Measurements from ENCODE around the gene ENTPD1.
"Not testable (repeated sequence)": the region's sequence is repeated elsewhere in the genome, so short reads cannot be mapped to it uniquely, and the experiment has no call there.

ENTPD1 gene

DNA sequence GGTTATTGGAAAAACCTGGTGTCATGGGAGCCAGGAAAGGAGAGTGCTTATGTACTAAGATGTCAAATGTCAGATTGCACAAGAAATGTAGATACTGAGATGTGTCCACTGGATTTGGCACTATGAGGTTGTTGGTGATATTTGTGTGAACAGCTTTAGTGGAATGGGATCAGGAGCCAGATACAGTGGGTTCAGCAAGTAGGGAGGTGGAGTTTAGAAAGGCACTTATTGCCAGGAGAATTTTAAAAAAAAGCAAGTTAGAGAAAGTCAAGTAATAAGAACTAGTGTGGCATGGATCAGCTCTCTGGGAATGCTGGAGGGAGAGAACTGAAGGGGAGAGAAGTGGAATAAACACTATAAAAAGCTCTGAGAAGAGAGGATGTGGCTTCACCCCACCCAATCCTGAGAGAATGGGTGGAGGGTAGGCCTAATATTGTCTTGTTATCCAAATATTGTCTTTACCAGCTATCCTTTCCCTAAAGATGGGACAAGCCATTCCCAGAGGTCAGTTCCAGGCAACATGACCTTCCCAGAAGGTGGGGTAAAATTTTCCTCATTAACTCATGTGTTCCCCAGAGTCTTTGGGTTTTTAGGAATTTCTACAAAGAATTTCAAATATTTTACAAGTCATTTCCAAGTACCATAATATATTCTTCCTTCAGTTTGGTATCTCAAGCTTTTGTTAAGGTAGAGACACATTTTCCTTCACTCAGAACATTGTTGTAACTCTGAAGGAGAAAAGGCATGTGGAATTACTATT lies 42.3 kb downstream of the ENTPD1 start:
- DNase-seq = no peak

DNA sequence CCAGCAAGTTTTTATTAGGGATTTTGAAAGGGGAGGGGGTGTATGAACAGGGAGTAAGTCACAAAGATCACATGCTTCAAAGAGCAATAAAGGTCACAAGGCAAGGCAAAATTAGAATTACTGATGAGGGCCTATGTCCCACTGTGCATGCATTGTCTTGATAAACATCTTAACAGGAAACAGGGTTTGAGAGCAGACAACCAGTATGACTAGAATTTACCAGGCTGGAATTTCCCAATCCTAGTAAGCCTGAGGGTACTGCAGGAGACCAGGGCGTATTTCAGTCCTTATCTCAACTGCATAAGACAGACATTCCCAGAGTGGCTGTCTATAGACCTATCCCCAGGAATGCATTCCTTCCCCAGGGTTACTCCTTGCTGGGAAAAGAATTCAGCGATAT lies 44.3 kb downstream of the ENTPD1 start:
- DNase-seq = not testable (repeated sequence)

DNA sequence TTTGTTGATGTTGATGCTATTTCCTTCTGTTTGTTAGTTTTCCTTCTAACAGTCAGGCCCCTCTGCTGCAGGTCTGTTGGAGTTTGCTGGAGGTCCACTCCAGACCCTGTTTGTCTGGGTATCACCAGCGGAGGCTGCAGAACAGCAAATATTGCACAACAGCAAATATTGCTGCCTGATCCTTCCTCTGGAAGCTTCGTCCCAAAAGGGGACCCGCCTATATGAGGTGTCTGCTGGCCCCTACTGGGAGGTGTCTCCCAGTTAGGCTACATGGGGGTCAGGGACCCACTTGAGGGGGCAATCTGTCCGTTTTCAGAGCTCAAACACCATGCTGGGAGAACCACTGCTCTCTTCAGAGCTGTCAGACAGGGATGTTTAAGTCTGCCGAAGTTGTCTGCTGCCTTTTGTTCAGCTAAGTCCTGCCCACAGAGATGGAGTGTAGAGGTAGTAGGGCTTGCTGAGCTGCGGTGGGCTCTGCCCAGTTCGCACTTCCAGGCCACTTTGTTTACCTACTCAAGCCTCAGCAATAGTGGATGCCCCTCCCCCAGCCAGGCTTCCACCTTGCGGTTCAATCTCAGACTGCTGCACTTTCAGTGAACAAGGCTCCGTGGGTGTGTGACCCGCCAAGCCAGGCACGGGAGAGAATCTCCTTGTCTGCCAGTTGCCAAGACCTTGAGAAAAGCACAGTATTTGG lies 50.9 kb downstream of the ENTPD1 start:
- DNase-seq = not testable (repeated sequence)

DNA sequence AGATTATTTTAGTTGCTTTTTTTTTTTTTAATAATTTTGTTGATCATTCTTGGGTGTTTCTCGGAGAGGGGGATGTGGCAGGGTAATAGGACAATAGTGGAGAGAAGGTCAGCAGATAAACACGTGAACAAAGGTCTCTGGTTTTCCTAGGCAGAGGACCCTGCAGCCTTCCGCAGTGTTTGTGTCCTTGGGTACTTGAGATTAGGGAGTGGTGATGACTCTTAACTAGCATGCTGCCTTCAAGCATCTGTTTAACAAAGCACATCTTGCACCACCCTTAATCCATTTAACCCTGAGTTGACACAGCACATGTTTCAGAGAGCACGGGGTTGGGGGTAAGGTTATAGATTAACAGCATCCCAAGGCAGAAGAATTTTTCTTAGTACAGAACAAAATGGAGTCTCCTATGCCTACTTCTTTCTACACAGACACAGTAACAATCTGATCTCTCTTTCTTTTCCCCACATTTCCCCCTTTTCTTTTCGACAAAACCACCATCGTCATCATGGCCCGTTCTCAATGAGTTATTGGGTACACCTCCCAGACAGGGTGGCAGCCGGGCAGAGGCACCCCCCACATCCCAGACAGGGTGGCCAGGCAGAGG lies 52.8 kb downstream of the ENTPD1 start:
- DNase-seq = not testable (repeated sequence)

DNA sequence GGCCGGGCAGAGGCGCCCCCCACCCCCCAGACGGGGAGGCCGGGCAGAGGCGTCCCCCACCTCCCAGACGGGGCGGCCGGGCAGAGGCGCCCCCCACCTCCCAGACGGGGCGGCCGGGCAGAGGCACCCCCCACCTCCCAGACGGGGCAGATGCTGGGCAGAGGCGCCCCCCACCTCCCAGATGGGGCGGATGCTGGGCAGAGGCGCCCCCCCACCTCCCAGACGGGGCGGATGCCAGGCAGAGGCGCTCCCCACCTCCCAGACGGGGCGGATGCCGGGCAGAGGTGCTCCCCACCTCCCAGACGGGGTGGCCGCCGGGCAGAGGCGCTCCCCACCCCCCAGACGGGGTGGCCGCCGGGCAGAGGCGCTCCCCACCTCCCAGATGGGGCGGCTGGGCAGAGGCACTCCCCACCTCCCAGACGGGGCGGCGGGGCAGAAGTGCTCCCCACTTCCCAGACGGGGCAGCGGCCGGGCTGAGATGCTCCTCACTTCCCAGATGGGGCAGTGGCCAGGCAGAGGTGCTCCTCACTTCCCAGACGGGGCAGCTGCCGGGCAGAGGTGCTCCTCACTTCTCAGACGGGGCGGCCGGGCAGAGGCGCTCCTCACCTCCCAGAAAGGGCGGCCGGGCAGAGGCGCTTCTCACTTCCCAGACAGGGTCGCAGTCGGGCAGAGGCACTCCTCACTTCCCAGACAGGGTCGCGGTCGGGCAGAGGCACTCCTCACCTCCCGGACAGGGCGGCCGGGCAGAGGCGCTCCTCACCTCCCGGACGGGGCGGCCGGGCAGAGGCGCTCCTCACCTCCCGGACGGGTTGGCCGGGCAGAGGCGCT lies 53.6 kb downstream of the ENTPD1 start:
- no peak for DNase-seq

DNA sequence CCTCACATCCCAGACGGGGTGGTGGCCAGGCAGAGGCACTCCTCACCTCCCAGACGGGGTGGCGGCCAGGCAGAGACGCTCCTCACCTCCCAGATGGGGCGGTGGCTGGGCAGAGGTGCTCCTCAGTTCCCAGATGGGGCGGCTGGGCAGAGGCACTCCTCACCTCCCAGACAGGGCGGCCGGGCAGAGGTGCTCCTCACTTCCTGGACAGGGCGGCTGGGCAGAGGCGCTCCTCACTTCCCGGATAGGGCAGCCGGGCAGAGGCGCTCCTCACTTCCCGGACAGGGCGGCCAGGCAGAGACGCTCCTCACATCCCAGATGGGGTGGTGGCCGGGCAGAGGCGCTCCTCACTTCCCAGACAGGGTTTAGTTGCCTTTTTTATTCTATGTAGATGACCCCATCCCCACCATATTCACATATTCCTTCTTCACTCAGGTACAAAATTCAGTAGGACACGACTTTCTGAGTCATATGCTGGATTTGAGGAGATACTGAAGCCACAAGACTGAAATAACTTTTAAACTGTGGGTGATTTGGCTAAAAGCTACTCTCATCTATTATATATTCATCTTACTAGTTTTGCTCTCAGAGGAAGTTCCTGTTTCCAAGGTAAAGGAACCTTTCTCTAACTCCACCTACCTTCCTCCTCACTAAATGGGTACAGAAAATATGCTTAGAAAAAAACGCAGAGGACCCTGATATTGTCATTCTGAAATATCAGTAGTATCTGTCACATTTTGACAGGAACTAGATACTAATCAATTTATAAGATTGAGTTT lies 54.4 kb downstream of the ENTPD1 start:
- DNase-seq = no peak

DNA sequence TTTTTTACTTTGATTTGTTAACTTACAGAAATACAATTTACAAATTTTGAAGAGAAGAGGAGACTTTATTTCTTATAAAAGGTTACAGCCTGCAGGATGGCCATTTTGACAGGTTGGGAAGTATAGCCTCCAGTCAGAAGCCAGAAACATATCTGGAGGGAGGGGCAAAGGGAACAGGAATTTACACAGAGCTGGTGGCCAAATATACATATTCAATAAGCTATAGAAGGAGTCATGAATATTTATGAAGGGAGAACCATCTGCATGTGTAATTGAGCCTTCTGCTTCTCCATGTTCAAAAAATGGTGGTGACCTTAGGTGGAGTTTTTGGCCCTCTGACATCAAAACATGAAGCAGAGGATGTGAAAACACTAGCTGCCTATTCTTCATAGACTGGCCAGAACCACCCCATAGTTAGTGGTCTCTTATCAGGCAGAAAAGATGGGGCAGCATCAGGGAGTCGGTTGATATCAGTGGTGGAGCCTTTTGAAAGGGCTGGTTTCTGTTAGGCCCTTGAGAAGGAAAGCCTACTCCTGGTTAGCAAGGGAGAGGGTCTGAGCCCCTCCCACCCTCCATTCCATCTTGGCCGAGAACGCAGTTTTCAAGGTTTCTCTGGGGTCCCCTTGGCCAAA lies 57.2 kb downstream of the ENTPD1 start:
- no peak for DNase-seq

DNA sequence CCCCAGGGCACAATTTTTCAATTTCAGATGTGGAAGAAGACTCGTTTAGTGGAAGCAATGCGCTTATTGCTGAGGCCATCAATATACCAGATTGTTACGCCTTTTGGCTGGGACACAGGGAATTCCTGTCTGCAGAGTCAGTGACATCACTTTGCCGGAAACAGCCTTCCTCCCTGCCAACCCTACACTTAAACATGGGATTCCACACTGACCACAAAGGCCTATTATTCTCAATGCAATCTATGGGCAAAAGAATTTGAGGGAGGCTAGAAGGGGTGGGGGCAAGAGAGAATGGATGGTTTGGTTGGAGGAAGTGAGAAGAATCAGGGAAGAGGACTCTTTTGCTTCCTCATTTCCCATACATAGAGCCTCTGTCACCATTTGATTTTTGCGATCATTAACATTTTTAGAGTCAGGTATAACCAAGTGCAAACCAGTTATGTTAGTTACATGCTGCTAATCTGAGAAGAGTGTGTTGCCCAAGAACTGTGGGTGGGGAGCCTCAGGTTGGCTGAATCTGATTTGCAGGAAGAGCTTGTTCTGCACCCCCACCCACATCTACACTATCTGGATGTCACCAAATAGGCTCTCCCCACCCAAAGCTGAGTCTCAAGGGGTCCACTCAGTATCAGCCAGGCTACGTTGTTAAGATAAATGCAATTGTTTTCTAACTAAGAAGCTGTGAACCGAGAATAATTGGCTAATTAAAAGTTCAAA lies 58.2 kb downstream of the ENTPD1 start:
- no peak for DNase-seq

DNA sequence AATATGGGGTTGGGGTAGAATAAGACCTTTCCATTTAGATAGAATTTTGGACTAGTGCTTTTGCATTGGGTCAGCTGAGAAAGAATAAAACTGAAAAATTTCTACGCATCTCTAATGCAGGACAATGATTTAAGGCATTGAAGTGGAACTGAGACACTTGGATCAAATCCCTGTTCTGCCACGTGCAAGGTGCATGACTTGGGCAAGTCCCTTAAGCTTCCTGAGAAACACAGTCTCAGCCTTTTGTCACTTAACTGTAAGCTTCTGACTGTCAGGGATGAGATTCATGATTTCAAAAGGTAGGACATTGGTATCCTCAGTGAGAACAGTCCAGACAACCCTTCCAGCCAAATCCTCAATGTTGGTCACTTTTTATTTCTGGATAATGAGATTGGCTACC lies 59.2 kb downstream of the ENTPD1 start:
- no peak for DNase-seq

DNA sequence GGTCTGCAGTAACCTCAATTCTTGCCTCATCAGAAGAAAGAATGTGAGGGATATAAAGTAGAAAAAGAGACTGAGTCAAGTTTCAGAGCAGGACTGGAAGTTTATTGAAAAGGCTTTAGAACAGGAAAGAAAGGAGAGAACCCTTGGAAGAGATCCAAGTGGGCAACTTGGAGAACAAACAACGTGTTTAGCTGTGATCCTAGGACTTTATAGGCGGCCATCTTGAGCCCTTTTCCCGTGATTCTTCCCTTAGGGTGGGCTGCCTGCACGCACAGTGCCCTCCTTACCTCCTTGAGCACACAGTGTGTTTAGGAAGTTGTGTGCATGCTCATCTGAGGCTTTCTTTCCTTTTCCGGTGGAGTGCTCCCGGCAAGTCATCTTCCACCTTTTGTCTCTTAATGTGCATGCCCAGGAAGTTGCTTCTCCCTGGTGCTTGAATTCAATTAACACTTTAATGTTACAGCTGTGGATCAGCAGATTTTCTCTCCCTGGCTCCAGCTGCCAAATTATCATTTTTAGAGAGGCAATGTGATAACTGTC lies 59.8 kb downstream of the ENTPD1 start:
- no peak for DNase-seq

DNA sequence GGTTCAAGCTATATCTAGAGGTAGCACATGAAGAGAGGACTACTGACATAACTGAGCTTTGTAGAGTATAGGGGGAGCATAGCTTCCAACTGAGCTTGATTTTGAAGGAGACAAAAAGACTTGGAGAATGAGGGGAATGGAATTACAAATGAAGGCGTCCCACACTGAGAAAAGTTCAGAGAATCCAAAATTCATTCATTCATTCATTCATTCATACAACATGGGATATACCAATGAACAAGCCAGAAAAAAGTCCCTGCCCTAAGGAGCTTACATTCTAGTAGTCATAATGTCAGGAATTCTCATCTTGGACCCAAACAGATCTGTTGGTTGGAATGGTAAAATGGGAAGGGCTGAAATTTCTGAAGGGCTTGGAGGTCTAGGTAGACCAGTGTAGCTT lies 62.0 kb downstream of the ENTPD1 start:
- DNase-seq = no peak

DNA sequence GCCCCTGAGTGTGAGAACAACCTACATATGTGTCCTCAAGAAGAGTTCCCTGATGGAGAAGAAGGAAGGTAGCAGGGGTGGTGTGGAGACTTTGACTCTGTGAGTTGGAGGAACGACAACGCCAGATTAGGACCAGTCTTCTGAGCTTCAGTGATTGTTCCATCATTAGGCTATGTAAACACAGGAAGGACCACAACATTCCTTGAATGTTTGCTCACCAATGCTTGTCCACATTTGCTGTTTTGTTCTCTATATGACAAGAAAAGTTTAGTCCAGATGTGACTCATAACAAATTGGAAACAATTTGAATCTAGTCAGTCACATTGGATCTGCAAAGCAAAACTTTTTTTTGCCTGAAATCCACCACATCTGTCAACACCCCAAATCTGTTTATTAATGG lies 62.7 kb downstream of the ENTPD1 start:
- no peak for DNase-seq

DNA sequence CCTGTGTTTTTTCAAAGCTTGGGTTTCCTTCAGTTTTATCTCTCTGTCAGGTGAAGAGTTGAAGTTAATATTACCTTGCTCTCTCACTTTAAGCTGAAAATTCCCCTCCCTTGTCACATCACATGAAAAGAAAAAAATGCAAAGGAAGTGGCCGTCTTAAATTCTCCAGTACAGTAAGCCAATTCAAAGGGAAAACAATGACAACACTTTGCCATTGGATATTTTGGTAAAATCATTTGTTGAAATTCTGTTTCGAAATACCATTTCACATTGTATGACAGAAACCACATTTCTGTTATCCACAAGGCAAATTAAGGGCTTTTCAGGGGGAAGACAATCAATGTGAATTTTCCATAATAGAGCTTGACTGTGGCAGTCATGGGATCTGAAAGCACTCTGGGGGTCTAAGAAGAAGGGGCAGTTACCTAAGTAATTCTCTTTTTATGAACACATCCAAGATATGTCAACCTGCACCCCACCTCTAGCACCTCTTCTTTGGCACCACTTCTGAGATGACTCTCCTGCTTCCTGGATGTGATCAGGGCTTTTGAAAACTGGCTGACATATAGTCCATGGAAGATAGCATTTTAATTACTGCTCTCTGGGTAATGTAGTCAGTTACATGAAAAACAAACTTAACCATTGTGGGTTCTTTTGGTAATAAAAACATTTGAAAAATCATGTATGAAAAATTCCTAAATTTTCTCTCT lies 63.8 kb downstream of the ENTPD1 start:
- DNase-seq = no peak

DNA sequence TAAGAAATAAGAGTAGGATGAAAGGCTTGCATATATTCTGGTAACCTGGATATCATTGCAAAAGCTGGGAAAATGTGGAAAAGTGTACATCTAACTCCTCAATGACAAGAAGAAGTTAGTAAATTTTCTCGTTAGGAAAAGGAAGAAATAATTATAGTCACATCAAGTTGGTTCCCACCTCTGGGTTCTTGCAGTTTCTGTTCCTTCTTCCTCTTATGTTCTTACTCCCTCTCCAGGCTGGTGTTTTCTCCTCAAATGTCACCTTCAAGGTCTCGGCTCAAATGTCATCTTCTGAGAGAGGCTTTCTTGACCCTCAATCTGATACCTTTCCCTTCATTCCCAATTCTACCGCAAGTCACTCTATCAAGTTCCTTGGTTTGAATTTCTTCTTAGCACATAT lies 64.4 kb downstream of the ENTPD1 start:
- DNase-seq = no peak

DNA sequence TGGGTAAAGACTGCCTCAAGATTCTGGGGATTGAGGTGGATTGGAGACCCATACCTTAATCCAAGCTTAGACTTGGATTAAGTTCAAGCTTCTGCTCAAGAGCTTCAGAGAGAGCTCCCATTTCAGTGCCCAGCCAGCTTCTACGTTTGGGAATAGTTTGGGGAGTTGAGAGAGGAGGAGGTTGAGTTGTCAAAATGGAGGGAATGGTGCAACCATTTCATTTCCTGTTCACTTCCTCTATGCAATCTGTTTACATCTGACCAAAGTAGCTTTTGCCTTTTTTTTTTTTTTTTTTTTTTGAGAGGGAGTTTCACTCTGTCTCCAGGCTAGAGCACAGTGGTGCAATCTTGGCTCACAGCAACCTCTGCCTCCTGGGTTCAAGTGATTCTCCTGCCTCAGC lies 65.8 kb downstream of the ENTPD1 start:
- DNase-seq = no peak

DNA sequence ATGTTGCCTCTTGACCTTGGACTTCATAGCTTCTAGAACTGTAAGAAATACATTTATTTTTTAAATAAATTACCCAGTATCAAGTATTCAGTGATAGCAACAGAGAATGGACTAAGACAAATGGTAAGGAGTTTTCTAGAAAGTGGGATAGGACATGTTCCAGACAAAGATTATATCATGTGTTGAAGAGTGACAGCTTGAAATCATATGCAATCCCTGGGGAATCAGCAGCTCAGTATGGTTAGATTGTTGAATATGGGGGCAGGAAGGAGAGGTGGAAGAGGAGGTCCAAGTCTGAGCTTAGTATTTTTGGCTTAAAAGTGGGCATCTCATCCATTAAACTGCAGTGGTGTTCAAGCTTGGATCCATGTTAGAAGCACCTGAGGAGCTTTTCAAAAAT lies 74.1 kb downstream of the ENTPD1 start:
- DNase-seq = no peak

DNA sequence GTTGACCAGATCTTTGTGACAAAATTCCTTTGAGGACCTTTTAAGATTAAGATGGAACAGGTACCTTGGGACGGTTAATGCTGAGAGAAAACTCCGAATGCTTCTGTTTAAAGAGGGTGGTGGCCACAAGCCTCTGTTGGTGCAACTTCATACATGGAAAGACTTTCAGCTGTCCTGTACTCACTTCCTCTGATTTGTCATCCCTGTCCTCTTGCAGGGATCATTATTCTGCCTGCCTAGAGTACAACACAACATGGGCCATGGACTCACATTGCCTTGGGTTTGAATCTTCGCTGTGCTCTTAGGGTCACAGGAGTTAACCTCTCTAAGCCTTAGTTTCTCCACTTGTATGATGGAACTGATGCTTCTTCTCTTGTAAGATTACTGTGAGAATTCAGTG lies 75.1 kb downstream of the ENTPD1 start:
- DNase-seq = no peak

DNA sequence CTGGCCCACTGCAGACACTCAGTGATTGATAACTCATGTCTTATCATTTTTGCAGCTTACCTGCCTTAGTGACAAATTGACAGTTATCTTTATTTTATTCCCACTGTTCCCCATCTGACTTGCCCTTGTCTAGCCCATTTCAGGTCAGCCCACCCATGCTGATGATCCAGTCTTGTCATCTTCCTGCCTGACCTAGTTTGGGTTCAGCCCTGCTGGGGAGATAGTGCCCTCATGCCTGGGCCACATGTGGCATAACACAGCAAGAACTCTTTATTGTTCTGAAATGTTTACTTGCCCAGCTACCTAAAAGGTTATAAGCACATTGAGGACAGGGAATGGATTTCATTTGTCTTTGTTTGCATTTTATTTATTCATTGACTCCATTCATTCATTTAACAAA lies 75.6 kb downstream of the ENTPD1 start:
- DNase-seq = no peak

DNA sequence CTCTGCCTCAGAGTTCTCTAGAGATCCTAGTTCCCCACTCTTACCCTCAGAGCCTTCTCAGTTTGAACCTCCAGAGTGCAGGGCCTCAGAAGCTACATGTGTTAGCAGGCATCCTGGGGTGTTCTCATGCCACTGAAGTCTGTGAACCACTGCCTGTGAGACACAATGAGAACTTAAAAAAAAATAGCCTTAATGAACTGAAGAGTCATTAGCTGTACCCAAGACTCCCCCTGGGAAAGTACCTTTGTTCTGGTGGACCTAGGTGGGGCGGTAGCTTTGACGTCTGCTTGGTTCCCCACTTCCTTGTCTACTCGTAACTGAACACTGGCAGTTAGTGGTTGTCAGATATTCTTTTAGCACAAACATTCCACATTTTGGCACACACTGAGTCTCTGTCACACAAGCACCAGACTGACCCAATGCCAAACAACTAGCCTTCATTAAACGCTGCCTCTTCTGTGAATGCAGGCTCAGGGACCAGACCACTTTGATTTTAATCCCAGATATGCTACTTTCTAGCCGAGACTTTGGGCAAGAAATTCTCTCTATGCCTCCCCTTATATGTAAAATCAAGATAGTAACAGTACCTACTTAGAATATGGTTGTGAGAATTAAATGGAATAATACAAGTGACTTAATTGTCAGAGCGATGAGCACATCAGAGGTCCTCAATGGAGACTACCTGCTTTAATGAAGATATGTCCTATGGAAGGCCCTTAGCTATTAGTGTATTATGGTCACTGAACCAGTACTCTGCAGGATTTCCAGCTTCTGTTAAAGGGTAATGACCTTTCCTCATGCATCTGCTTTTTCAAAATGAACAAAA lies 76.5 kb downstream of the ENTPD1 start:
- DNase-seq = no peak

Data from stimulated activated CD4-positive, alpha-beta T cell treated with anti-CD3 and anti-CD28 coated beads, Interleukin-1b, Interleukin-23, amount 100 ng/mL, for 48 hours (primary cell).